GM18511 (cell line): ENCODE measurements around the gene CDH26.
"Not testable (repeated sequence)": the region's sequence is repeated elsewhere in the genome, so short reads cannot be mapped to it uniquely, and the experiment has no call there.

Experiments
- ATAC-seq: cut with Tn5 transposase; IDR thresholded peaks from one replicate; pipeline ENCODE4 v1.9.1; 2021; ENCODE audit warnings: mild to moderate bottlenecking, moderate library complexity; ENCODE audit not compliant: unreplicated experiment

The CDH26 gene

DNA sequence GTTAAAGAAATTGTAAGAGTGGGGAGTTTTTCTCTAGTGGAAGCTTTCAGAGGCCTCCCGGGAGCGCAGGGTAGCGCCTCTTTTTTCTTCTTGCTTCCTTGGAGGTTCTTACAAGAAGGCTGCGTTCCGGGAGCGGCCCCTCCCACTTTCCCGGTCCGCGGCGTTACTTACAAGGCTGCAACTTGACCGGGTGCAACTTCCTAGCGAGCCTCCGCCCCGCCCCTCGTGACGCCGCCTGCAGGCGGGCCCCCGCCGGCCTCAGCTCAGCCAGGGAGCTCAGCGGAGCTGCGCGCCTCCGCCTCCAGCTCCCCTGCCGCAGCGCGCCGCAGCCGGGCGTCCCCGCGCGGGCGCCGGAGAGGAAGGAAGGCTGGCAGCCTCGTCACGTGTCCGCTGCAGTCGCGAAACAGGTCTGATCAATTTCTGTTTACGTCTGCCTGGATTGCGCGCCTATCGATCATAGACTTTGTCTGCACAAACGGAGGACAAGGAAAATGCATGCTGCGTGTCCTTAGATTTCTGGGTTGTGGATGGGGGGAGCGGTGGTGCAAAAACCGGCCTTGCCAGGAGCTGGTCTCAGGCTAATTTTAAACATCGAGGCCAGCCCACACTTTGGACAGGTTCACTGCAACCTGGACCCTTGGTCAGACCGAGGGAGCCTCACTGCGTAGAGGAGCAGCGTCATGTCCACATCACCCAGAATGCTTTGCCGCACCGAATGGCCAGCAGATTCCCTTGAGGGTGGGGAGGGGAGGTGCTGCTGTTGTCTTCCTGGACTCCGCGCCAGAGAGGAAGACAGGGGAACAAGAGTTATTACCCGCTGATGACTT lies 17.9 kb upstream of the CDH26 start, which contains the start of the genes FAM217B and PPP1R3D:
FAM217B (plus strand) TSS at position 261 of the 827 bp plus-strand sequence. CDS start 3,555 bp downstream, outside the sequence.
PPP1R3D (minus strand) TSS at position 177 of the 827 bp plus-strand sequence. CDS start 374 bp downstream, outside the sequence.
- peak; percentile 92 for ATAC-seq

DNA sequence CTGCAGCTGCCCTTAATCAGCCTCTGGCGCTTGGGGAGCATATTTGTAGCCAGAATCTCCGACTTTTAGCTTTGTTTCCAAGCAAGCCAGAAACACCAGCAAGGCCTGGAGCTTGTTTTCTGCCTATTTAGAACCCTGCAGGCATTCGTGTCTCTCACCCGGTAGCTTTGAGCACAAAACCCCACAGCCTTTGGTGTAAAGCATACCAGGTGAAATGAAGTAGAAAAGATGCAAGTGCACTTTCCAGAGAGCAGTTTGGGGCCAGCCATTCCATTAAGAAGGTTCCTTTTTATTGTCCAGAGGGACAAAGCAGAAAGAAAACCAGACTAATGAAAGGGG lies 17.3 kb upstream of the CDH26 start:
- ATAC-seq, result no peak

DNA sequence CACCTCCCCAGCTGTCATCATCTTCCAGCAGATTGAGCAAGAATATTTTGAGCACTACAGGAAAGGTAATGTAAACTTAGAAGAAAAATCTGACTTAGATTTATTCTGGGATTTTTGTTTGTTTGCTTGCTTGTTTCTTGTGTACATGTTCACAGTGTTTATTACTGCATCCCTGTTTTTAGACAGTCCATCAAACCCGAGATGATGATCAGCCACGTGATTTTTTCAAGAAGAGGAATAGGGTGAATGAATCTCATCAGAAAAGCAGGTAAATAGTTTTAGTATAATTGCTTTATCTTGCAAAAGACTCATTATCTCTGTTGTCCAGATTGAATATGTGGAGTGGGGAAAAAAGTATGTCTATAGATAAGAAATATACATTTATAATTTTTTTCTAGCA lies 16.0 kb upstream of the CDH26 start:
- no peak for ATAC-seq

- ATAC-seq, result no peak
Measured at GRCh38 chr20:59944726-59945125, 13.5 kb upstream of the CDH26 start.

GRCh38 chr20:59945175-59945574 lies 13.0 kb upstream of the CDH26 start:
- no peak for ATAC-seq

DNA sequence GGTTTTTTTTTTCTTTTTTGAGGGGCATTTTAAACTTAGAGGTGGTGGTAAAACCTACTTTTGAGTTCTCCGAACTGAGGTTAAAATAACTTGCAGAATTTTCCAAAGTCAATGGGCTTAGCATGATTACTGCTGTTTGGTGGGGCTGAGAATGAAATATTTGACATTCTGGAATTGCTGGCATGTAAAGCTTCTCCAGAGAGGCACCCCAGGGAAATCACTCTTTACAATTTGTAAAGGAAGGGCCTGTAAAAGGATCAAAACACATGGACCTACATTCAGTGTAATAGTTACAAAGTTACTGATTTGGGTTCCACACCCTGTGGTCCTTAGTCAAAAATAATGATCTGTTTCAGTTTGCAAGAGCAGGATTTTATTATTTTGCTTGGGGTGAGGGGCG lies 12.5 kb upstream of the CDH26 start:
- ATAC-seq, result no peak

- ATAC-seq, result no peak
Measured at GRCh38 chr20:59947376-59947775, 10.8 kb upstream of the CDH26 start.

DNA sequence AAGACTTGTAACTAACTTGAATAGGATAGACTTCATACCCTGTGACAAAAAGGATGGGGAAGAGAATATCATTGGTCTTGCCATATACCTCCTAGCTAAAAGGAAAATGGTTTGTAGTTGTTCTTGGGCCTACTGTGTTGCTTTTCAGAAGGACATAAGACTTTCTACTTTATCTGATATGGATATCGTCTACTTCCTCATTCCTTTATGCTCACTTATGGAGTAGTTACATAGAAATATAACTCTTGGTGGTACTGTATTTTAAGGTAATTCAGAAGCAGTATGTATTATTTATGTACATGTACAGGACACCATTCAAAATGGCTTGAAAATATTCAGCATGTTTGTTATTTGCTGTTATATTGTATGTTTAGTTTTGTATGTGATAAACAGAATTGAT lies 10.0 kb upstream of the CDH26 start:
- no peak for ATAC-seq

- ATAC-seq, result peak; percentile 79
Measured at GRCh38 chr20:59948828-59949720, 9.1 kb upstream of the CDH26 start.

DNA sequence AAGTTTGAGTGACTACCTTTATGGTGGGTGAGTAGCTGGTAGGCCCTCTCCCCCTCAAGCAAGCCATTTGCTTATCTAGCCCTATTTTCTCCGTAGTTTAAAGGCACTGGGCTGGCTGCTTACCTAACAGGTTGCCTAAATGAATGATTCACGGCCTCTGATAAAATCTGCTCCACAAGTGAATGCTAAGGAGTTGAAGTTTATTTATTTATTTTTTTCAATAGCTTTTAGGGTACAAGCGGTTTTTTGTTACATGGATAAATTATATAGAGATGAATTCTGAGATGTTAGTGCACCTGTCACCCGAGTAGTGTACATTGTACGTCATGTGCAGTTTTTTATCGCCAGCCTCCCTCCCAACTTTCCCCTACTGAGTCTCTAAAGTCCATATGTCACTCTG lies 8.3 kb upstream of the CDH26 start:
- no peak for ATAC-seq

GRCh38 chr20:59954718-59955117 lies 3.5 kb upstream of the CDH26 start:
- no peak for ATAC-seq

DNA sequence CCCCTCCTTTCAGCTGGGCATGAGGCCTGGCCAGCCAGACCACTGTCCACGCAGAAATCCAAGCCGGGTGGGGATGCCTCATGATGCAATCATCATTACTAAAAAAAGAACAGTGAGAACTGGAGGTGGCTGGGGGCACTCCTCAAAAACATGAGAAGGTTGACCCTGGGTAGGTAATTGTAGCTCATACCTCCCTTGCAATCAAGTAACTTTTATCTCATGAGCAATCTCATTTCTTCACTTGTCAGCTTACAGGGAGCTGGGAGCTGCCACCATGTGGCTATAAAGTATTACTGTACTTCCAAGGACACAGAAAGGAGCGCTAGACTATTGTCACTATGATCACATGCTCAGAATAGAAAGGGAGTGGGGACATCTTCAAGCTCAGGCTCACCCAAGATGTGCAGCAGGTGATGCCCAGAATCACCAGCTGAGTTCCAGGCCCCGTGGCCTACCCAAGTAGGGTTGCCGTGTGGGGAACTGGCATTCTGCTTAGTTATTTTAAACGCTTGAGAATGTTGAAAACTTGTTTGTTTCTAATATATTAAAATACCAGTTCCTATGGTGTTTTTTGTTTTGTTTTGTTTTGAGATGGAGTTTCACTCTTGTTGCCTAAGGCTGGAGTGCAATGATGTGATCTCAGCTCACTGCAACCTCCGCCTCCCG lies 3.0 kb upstream of the CDH26 start:
- ATAC-seq, result no peak

- ATAC-seq, result not testable (repeated sequence)
Measured at GRCh38 chr20:59957568-59957967, 655 bp upstream of the CDH26 start.

- no peak for ATAC-seq
Measured at GRCh38 chr20:59958626-59959025, 403 bp downstream of the CDH26 start.

- ATAC-seq, result no peak
Measured at GRCh38 chr20:59961423-59961822, 3.2 kb downstream of the CDH26 start.

DNA sequence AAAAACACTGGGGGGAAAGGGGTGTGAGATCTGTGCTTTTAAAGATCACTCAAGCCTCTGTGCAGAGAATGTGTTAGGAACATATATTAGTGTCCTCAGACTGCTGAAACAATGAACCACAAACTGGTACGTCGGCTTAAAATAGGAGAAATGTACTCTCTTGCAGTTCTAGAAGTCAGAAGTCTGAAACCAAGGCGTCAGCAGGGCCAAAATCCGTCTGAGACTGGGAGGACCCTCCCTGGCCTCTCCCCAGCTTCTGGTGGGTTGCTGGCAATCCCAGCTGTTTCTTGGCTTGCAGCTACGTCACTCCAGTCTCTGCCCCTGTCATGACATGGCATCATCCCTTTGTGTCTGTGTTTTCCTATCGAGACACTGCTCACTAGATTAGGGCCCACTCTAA lies 3.9 kb downstream of the CDH26 start:
- ATAC-seq, result no peak

DNA sequence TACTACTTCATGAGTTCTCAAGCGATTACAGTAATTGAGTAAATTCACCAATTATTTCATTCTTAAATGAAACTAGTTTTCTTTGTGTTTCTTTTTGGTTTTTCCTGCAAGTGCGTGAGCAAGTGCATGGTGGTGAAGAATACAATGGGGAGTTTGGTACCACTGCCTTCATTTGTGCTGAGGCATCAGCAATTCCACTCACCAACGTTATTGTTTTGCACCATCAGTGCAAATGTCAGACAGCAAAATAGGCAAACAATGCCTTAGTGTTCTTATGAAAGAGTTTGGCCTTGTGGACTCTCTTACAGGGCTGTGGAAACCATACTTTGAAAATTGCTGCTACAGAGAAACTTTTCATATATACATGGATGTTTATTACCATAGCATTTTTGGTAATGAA lies 8.2 kb downstream of the CDH26 start:
- ATAC-seq, result no peak

DNA sequence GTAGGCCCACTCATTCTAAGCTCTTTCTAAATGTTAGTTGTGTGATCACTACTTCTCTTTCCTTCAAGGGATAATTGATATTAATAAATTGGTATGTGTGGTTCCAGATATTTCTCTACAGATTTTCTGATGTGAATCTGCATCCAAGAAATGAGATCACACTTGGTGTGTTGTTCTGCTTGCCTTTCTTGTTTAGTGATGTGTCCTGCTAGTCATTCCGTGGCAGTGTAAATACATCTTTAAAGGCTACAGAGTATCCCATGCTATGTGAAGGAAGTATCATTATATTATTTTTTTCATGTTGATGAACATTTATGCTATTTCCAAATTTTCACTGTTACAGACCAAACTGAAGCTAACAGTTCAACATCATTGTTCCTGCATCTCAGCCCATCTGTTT lies 13.2 kb downstream of the CDH26 start:
- ATAC-seq, result no peak

GRCh38 chr20:59972037-59972801 lies 14.0 kb downstream of the CDH26 start:
- ATAC-seq, result no peak

GRCh38 chr20:59976156-59976782 lies 18.0 kb downstream of the CDH26 start:
- no peak for ATAC-seq
